Effector memory CD4-positive, alpha-beta T cell (primary cell): ENCODE measurements around the gene CELF2.

Source experiments
- DNase-seq, 3 donors: peaks; one replicate each; pipeline ENCODE4 v3.0.0-alpha.2; 2020
- H3K27ac ChIP-seq: 2 replicates; pipeline ENCODE4 v1.7.0; 2013; ENCODE audit warnings: mild to moderate bottlenecking, low read length, moderate library complexity; ENCODE audit not compliant: insufficient read depth, poor library complexity, severe bottlenecking
- H3K27me3 ChIP-seq: replicated peaks from 2 replicates; pipeline ENCODE4 v1.7.0; 2013; ENCODE audit warnings: mild to moderate bottlenecking, low read length; ENCODE audit not compliant: insufficient read depth, control insufficient read depth, poor library complexity, severe bottlenecking
- H3K36me3 ChIP-seq: 2 replicates; pipeline ENCODE4 v1.7.0; 2013; ENCODE audit warnings: mild to moderate bottlenecking, low read length, moderate library complexity; ENCODE audit not compliant: control insufficient read depth, insufficient read depth
- H3K4me1 ChIP-seq: 2 replicates; pipeline ENCODE4 v1.7.0; 2013; ENCODE audit warnings: low read length, mild to moderate bottlenecking; ENCODE audit not compliant: control insufficient read depth, insufficient read depth, poor library complexity, severe bottlenecking
- H3K4me3 ChIP-seq: 2 replicates; pipeline ENCODE4 v1.7.0; 2013; ENCODE audit warnings: low read length, low read depth, mild to moderate bottlenecking; ENCODE audit not compliant: insufficient read depth, poor library complexity, severe bottlenecking
- H3K9me3 ChIP-seq: 2 replicates; pipeline ENCODE4 v1.7.0; 2013; ENCODE audit warnings: mild to moderate bottlenecking, low read length, moderate library complexity; ENCODE audit not compliant: control insufficient read depth

The CELF2 gene

GRCh38 chr10:11042357-11042756, 24.7 kb downstream of the CELF2 start:
- Histone ChIP-seq H3K9me3 (no peaks in the 10 kb centered on the region), H3K4me3 (no peak overlapping the region), H3K27me3 (peaks cover 2% of the 10 kb centered on the region), H3K36me3 (no peaks in the 10 kb centered on the region), H3K4me1 (no peaks in the 10 kb centered on the region), H3K27ac (no peak overlapping the region)
- no peak for DNase-seq

- no peak overlapping the region for H3K27ac ChIP-seq
- H3K4me3 ChIP-seq, result no peak overlapping the region
- H3K9me3 ChIP-seq, result no peaks in the 10 kb centered on the region
- DNase-seq, result no peak
- H3K4me1 ChIP-seq, result no peaks in the 10 kb centered on the region
- H3K27me3 ChIP-seq, result peaks cover 2% of the 10 kb centered on the region
- H3K36me3 ChIP-seq, result no peaks in the 10 kb centered on the region
Observed at GRCh38 chr10:11043039-11043438, 25.4 kb downstream of the CELF2 start.

- H3K27ac ChIP-seq, result no peak overlapping the region
- no peak overlapping the region for H3K4me3 ChIP-seq
- no peaks in the 10 kb centered on the region for H3K4me1 ChIP-seq
- DNase-seq, result no peak
- no peaks in the 10 kb centered on the region for H3K36me3 ChIP-seq
- H3K9me3 ChIP-seq, result no peaks in the 10 kb centered on the region
- peaks cover 2% of the 10 kb centered on the region for H3K27me3 ChIP-seq
Observed at GRCh38 chr10:11043446-11044127, 25.9 kb downstream of the CELF2 start.

GRCh38 chr10:11045487-11045886, 27.8 kb downstream of the CELF2 start:
- no peak for DNase-seq
- Histone ChIP-seq H3K36me3 (no peaks in the 10 kb centered on the region), H3K4me3 (no peak overlapping the region), H3K27me3 (no peaks in the 10 kb centered on the region), H3K9me3 (no peaks in the 10 kb centered on the region), H3K4me1 (no peaks in the 10 kb centered on the region), H3K27ac (no peak overlapping the region)

- DNase-seq, result no peak
- Histone ChIP-seq H3K4me3 (no peak overlapping the region), H3K27me3 (no peaks in the 10 kb centered on the region), H3K4me1 (no peaks in the 10 kb centered on the region), H3K9me3 (no peaks in the 10 kb centered on the region), H3K36me3 (no peaks in the 10 kb centered on the region), H3K27ac (no peak overlapping the region)
Observed at GRCh38 chr10:11045995-11046775, 28.5 kb downstream of the CELF2 start.

GRCh38 chr10:11046776-11047160, 29.1 kb downstream of the CELF2 start:
- Histone ChIP-seq H3K27me3 (no peaks in the 10 kb centered on the region), H3K9me3 (no peaks in the 10 kb centered on the region), H3K27ac (no peak overlapping the region), H3K36me3 (no peaks in the 10 kb centered on the region), H3K4me3 (no peak overlapping the region), H3K4me1 (no peaks in the 10 kb centered on the region)
- no peak for DNase-seq

- no peaks in the 10 kb centered on the region for H3K9me3 ChIP-seq
- H3K27me3 ChIP-seq, result no peaks in the 10 kb centered on the region
- no peaks in the 10 kb centered on the region for H3K36me3 ChIP-seq
- no peak for DNase-seq
- H3K4me3 ChIP-seq, result no peak overlapping the region
- H3K27ac ChIP-seq, result no peak overlapping the region
- H3K4me1 ChIP-seq, result no peaks in the 10 kb centered on the region
Observed at GRCh38 chr10:11048707-11049278, 31.1 kb downstream of the CELF2 start.

- Histone ChIP-seq H3K4me3 (no peak overlapping the region), H3K27ac (no peak overlapping the region), H3K9me3 (no peaks in the 10 kb centered on the region), H3K4me1 (no peaks in the 10 kb centered on the region), H3K27me3 (no peaks in the 10 kb centered on the region), H3K36me3 (no peaks in the 10 kb centered on the region)
- DNase-seq, result no peak
Observed at GRCh38 chr10:11049806-11050205, 32.1 kb downstream of the CELF2 start.

GRCh38 chr10:11050301-11051287, 32.9 kb downstream of the CELF2 start:
- no peaks in the 10 kb centered on the region for H3K36me3 ChIP-seq
- no peak for DNase-seq

More at GRCh38 chr10:11050301-11051287, 32.9 kb downstream of the CELF2 start:
- H3K9me3 ChIP-seq, result no peaks in the 10 kb centered on the region
- no peak overlapping the region for H3K27ac ChIP-seq
- H3K4me1 ChIP-seq, result no peaks in the 10 kb centered on the region
- no peaks in the 10 kb centered on the region for H3K27me3 ChIP-seq
- no peak overlapping the region for H3K4me3 ChIP-seq
